ENCODE results near the gene TMEM107.

TMEM107 gene

DNA sequence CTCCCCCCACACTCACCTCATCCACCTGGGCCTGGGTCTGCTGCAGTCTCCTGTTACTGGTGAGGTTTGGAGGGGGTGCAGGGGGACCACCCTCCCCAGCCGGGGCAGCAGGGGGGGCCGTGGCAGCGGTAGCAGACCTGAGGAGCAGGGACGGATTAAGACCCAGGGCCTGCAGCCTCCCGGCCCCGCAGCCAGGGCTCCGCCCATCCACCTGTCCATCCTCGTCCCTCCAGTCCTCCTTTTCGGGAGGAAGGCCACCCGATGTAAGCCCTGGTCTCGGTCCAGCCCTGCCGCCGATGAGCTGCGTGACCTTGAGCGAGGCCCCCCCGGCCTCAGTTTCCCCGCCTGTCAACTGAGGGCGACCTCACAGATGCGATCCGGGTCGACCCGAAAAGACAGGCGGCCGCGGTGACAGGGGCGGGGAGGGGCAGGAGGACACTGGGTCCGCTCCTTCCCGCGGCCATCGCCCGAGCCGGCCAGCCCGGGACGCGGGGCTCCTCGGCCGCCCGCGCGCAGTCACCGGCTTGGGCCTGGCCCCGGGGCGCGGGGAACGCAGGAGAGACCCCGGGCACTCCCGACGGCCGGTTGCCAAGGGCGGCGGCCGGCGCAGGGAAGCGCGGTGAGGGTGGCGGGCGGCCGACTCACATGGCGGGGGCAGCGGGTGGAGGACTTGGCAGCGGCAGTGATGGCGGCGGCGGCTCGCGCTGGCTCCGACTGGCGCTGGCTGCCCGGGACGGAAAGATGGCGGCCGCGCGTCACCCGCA, 13.8 kb downstream of the TMEM107 start, which contains the start of gene VAMP2:
VAMP2 (minus strand) TSS at position 716 of the 764 bp plus-strand sequence; CDS start at position 647, 69 bp downstream.
- Histone ChIP-seq H3K4me3 (peak within 1 kb of the TSS; percentile 88), H3K27me3 (ENCODE audit: low read depth) (no peaks in the 10 kb centered on the region), H3K4me1 (peaks cover 31% of the 10 kb centered on the region), H3K36me3 (replicated peaks) (peaks cover 37% of the 10 kb centered on the region), H3K9me3 (no peaks in the 10 kb centered on the region)
- in situ Hi-C loops (cut with MboI; ENCODE audit: low sequenced_read_pairs), result loop anchor here (25.0 kb wide), 1 partner anchor 925 kb away; the partner anchor contains the start of genes DVL2, GABARAP and PHF23
- DNase-seq (ENCODE audit: low spot score in 2 of 2), result peak; percentile 49 to 80

DNA sequence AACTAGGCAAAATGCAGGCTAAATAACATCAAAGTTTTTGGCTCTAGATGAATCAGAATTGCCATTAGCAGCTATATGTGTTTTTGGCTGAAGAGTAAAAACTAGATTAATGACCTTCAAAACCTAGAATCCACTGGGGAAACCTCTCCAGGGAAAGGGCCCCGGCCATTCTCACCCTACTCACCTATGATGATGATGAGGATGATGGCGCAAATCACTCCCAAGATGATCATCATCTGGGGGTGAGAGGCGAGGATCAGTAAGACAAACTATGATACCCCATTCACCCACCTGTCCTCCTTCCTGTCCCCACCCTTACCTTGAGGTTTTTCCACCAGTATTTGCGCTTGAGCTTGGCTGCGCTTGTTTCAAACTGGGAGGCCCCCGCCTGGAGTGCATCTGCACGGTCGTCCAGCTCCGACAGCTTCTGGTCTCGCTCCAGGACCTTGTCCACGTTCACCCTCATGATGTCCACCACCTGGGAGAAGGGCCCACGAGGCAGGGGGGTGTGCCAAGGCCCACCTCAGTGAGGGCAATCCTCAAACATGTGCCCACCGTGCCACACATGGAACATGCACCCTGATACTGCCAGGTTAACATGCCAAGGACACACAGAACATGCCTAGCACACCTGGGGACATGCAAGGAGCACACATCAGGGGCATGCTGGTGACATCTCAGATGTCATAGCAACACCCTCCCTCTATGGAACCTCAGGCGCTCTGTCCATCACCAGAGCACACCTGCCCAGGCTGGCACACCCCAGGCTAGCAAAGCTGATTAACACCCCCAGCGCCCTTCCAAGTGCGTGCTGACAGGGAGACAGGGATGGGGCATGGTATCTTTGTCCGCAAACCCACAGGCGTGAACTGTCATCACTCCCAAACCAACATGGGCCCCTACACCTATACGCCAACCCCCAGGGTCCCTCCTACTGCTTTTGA, 14.6 kb downstream of the TMEM107 start:
- in situ Hi-C loops (cut with MboI; ENCODE audit: low sequenced_read_pairs), result loop anchor here (25.0 kb wide), 1 partner anchor 924 kb away; the partner anchor contains the start of genes DVL2, GABARAP and PHF23
- Histone ChIP-seq H3K27me3 (ENCODE audit: low read depth) (no peaks in the 10 kb centered on the region), H3K4me3 (peak overlapping the region; percentile 88), H3K4me1 (peaks cover 33% of the 10 kb centered on the region), H3K9me3 (no peaks in the 10 kb centered on the region), H3K36me3 (replicated peaks) (peaks cover 37% of the 10 kb centered on the region)
- no peak for DNase-seq (ENCODE audit: low spot score in 2 of 2)

DNA sequence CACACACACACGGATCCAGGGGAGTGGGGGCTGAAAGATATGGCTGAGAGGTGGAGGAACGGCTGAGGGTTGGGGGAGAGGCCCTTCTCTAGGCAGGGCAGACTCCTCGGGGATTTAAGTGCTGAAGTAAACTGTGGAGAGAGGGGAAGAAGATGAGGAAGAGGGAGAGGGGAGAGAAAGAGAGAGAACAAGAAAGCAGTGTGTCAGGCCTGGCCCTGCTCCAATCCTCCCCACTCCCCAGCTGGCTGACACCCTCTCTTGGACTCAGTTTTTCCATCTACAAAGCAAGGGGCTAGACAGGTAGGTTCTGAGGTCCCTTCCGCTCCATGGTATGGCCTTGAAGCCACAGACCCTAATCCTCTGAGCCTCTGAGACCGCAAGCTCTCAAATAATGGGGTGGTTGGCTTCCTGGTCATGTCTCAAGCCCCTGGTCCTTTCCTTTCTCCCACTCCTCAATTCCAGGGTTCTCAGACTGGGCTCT, 15.4 kb downstream of the TMEM107 start:
- in situ Hi-C loops (cut with MboI; ENCODE audit: low sequenced_read_pairs), result loop anchor here (25.0 kb wide), 1 partner anchor 923 kb away; the partner anchor contains the start of genes DVL2, GABARAP and PHF23
- peaks cover 37% of the 10 kb centered on the region for H3K36me3 ChIP-seq (replicated peaks)
- no peaks in the 10 kb centered on the region for H3K9me3 ChIP-seq
- H3K4me3 ChIP-seq, result no peak overlapping the region; the same call in 1 of the 2 replicates
- no peak for DNase-seq (ENCODE audit: low spot score in 2 of 2)
- H3K27me3 ChIP-seq (ENCODE audit: low read depth), result no peaks in the 10 kb centered on the region
- peaks cover 36% of the 10 kb centered on the region for H3K4me1 ChIP-seq

DNA sequence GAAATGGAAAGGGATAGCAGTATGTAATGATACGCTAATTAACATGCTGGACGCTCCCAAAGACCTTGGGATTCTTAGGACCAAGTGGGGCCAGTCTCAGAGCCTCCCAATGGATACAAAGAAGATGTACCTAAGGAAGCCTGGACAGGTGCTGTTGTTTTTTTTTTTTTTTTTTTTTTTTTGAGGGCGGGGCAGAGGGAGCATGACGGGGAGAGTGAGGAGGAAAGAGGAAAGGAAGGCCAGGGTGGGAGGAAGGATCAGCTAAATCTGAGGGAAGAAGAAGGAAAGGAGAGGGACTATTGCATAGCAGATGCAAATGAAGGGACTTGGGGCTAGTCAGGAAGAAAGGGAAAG, 16.0 kb downstream of the TMEM107 start:
- no peak for DNase-seq (ENCODE audit: low spot score in 2 of 2)
- H3K4me1 ChIP-seq, result peaks cover 42% of the 10 kb centered on the region
- no peak overlapping the region for H3K4me3 ChIP-seq
- peaks cover 37% of the 10 kb centered on the region for H3K36me3 ChIP-seq (replicated peaks)
- no peaks in the 10 kb centered on the region for H3K9me3 ChIP-seq
- in situ Hi-C loops (cut with MboI; ENCODE audit: low sequenced_read_pairs), result loop anchor here (25.0 kb wide), 1 partner anchor 923 kb away; the partner anchor contains the start of genes DVL2, GABARAP and PHF23
- H3K27me3 ChIP-seq (ENCODE audit: low read depth), result no peaks in the 10 kb centered on the region

DNA sequence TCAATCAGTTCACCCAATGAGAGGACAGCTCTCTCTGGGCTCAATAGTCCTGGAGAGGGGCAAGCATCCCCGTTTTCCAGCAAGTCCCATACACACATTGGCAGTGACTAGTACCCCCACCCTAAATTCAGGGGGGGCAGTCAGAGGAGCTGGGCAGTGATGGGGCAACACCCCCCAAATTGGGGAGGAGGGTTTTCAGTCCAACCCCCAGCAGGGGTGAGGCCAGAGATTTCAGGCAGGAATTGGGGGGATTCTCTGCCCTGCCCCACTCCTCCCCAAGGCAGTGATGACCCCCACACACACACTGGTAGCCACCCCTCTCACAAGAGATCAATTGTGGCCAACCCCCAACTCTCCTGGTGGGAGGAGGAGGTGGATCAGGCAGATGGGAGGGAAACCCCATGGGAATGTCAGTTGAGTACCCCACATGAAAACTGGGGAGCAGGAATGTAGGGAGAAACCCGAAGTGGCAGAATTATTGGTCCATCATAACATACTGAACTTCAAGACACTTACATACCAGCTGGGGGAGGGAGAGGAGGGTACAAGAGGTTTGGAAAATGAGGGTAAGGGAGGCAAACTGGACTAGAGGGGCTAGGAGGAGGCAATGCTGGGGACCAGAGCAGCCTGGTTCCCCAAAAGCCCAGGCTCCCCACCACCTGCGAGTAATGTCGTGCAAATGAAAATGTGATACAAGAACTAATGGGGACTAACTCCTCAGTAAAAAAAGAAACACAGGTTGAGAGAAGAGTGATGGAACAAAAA, 16.5 kb downstream of the TMEM107 start:
- no peaks in the 10 kb centered on the region for H3K27me3 ChIP-seq (ENCODE audit: low read depth)
- H3K9me3 ChIP-seq, result no peaks in the 10 kb centered on the region
- DNase-seq (ENCODE audit: low spot score in 2 of 2), result no peak
- H3K4me3 ChIP-seq, result no peak overlapping the region
- peaks cover 44% of the 10 kb centered on the region for H3K4me1 ChIP-seq
- H3K36me3 ChIP-seq (replicated peaks), result peaks cover 37% of the 10 kb centered on the region
- in situ Hi-C loops (cut with MboI; ENCODE audit: low sequenced_read_pairs), result loop anchor here (25.0 kb wide), 1 partner anchor 922 kb away; the partner anchor contains the start of genes DVL2, GABARAP and PHF23

DNA sequence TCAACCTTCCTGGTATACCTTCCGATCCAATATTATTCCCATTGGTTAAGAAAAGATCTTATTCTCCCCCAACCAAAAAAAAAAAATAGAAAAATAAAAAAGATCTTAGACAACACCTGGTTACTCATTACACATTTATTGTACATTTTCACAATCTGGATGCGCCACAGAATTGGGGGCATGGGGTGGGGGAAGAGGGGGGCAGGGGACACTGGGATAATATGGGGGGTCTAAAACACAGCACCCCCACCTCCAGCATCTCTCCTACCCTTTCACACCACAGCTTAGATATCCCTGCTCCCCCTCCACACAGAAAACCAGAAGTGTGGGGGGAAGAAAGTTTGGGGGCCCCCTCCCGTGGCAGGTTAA, 17.2 kb downstream of the TMEM107 start:
- H3K4me3 ChIP-seq, result no peak overlapping the region
- H3K27me3 ChIP-seq (ENCODE audit: low read depth), result no peaks in the 10 kb centered on the region
- H3K4me1 ChIP-seq, result peaks cover 44% of the 10 kb centered on the region
- DNase-seq (ENCODE audit: low spot score in 2 of 2), result no peak
- peaks cover 37% of the 10 kb centered on the region for H3K36me3 ChIP-seq (replicated peaks)
- no peaks in the 10 kb centered on the region for H3K9me3 ChIP-seq
- in situ Hi-C loops (cut with MboI; ENCODE audit: low sequenced_read_pairs), result loop anchor here (25.0 kb wide), 1 partner anchor 922 kb away; the partner anchor contains the start of genes DVL2, GABARAP and PHF23

DNA sequence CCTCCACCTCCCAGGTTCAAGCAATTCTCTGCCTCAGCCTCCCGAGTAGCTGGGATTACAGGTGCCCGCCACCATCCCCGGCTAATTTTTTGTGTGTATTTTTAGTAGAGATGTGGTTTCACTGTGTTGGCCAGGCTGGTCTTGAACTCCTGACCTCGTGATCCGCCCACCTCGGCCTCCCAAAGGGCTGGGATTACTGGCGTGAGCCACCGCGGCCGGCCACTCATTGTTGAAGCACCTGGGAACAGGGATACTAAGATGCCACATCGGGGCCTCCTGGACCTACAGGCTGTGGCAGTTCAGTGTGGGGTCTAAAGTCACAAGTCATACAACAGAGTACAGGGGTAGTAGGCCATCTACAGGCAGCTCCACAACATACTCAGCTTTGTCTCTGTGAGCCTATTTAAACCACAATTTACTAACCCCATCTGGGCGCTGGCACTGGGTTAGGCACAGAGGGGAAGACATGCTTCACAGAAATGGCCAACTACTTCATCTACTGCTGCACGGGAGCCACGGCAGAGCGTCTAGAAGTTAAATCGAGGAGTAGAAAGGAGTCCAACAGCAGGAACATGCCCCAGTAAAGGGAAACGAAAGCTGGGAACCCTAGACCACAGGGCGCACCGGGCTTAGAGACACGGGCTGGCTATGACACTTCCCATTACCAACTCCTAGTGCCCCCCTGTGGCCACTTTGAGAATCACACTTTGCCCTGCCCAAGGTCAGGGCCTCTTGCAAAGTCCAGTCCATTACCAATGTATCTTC, 17.7 kb downstream of the TMEM107 start:
- in situ Hi-C loops (cut with MboI; ENCODE audit: low sequenced_read_pairs), result loop anchor here (25.0 kb wide), 1 partner anchor 921 kb away; the partner anchor contains the start of genes DVL2, GABARAP and PHF23
- DNase-seq (ENCODE audit: low spot score in 2 of 2), result peak; percentile 73 to 96
- H3K4me1 ChIP-seq, result peaks cover 44% of the 10 kb centered on the region
- no peaks in the 10 kb centered on the region for H3K9me3 ChIP-seq
- H3K4me3 ChIP-seq, result no peak overlapping the region
- no peaks in the 10 kb centered on the region for H3K27me3 ChIP-seq (ENCODE audit: low read depth)
- peaks cover 37% of the 10 kb centered on the region for H3K36me3 ChIP-seq (replicated peaks)

DNA sequence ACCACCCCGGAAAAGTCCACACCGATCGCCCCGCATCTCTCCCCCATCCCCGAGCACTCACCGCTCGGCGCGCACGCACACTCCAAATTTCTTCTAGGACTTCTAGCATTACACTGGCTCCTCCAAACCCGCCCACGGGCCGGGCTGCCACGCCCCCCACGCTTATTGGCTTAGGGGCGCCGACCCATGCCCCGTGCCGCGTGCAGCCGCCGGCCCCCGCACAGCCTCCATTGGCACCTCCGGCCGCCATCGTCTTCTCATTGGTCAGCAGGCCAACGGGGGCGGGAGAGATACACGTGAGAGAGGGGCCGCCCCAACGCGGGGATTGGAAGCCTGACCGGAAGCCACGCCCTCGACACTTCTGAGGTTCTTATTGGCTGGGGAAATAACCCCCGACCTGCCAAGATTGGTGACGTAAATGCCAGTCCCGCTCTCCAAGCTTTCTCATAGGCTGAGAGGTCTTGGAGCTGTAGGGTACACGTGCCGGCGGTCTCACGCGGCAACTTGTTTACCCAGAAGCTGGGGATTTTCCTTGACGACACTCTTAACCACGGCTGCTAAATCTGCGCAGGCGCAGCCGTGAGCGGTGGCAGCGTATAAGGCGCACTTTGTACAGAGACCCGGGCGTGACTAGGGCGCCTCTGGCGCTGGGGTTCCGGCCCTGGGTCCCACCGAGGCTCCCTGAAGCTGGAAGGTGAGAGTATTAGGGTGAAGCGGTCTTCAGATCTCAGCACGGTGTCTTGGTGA, 19.8 kb downstream of the TMEM107 start:
- H3K27me3 ChIP-seq (ENCODE audit: low read depth), result no peaks in the 10 kb centered on the region
- in situ Hi-C loops (cut with MboI; ENCODE audit: low sequenced_read_pairs), result loop anchor here (25.0 kb wide), 1 partner anchor 919 kb away; the partner anchor contains the start of genes DVL2, GABARAP and PHF23
- peak; percentile 100 for DNase-seq (ENCODE audit: low spot score in 2 of 2)
- H3K36me3 ChIP-seq (replicated peaks), result peaks cover 27% of the 10 kb centered on the region
- H3K4me1 ChIP-seq, result peaks cover 45% of the 10 kb centered on the region
- peak overlapping the region; percentile 48 for H3K4me3 ChIP-seq
- H3K9me3 ChIP-seq, result no peaks in the 10 kb centered on the region

DNA sequence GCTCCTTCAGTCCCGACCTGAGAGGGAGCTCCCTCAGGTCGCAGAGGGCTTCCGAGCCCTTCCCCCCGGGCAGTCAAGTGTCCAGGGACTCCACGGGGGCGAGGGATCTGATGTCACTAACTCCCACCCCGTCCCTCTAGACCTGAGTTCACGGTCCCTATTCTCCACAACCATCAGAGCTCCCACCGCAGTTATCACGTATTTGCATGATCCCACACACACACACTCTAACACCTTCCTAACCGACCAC, 20.3 kb downstream of the TMEM107 start:
- Histone ChIP-seq H3K4me1 (peaks cover 44% of the 10 kb centered on the region), H3K9me3 (no peaks in the 10 kb centered on the region), H3K27me3 (ENCODE audit: low read depth) (no peaks in the 10 kb centered on the region), H3K36me3 (replicated peaks) (peaks cover 22% of the 10 kb centered on the region), H3K4me3 (peak overlapping the region; percentile 48)
- DNase-seq (ENCODE audit: low spot score in 2 of 2), result no peak
- in situ Hi-C loops (cut with MboI; ENCODE audit: low sequenced_read_pairs), result loop anchor here (25.0 kb wide), 1 partner anchor 919 kb away; the partner anchor contains the start of genes DVL2, GABARAP and PHF23

DNA sequence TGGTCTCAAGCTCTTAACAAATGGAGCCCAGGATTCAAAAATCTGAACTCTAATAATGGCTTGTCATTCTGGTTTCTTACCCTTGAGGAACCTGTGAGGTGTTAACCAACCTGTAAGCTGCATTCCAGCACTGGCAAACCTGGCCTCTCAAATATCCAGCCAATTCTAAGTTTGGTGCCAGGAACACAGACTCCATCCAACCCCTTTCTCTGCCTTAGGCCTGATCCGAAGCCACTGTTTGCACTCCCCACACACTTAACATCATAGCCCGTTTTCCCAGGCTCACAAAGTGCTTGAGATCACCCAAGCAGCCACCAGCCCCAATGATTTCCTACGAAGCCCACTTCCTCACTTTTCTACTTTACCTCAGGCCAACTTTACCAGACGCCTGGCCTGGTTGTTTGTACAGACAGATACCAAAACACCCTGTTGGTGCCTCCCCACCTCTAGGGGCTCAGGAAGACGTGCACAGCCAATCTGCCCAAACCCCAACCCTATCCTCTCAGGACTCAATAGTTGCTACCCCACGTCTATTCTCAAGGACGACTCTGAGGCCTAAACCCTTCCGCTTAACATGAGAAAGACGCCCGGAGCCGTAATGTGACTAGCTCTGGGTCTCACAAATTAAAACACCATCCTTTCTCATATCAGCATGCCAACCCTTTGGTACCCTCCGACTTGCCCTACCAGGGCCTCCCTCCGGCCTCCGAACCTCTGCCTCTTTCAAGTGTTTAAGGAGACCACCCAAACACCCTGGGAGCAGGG, 20.8 kb downstream of the TMEM107 start:
- Histone ChIP-seq H3K9me3 (no peaks in the 10 kb centered on the region), H3K4me3 (peak overlapping the region; percentile 48), H3K27me3 (ENCODE audit: low read depth) (no peaks in the 10 kb centered on the region), H3K4me1 (peaks cover 44% of the 10 kb centered on the region), H3K36me3 (replicated peaks) (peaks cover 21% of the 10 kb centered on the region)
- in situ Hi-C loops (cut with MboI; ENCODE audit: low sequenced_read_pairs), result loop anchor here (25.0 kb wide), 1 partner anchor 918 kb away; the partner anchor contains the start of genes DVL2, GABARAP and PHF23
- DNase-seq (ENCODE audit: low spot score in 2 of 2), result no peak

DNA sequence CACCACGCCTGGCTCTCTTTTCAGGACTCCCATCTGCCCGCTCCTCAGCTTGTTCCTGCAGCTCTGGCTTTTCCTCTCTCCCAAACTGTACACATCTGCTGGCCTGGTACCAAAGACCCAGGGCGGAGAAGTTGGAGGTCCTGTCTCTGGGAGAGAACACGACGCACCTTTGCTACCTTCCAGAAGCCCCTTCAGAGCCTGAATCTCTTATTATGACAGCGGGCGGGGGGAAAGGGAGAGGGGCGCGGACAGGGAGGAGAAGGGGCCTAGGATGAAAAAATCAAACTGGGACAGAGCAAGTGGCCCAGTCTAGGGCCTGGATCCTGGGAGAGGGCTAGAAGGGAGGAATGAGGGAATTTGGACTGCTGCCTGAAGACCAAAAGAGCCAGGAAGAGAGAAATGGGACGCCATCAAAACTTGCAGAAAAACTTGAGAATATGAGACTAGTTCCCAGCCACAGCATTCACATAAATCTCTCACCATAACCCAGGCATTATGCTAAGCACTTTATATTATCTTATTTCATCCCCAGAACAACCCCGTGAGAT, 21.5 kb downstream of the TMEM107 start:
- Histone ChIP-seq H3K36me3 (replicated peaks) (peaks cover 25% of the 10 kb centered on the region), H3K4me3 (no peak overlapping the region), H3K4me1 (peaks cover 44% of the 10 kb centered on the region), H3K27me3 (ENCODE audit: low read depth) (no peaks in the 10 kb centered on the region), H3K9me3 (no peaks in the 10 kb centered on the region)
- in situ Hi-C loops (cut with MboI; ENCODE audit: low sequenced_read_pairs), result loop anchor here (25.0 kb wide), 1 partner anchor 917 kb away; the partner anchor contains the start of genes DVL2, GABARAP and PHF23
- no peak for DNase-seq (ENCODE audit: low spot score in 2 of 2)

All from HAP-1 (cell line).